NCI-H2107 treated with DMSO at 0.1 percent for 48 hours (cell line): ENCODE measurements around the gene NF2.

ENCODE experiments used
- DNase-seq: peaks from one replicate; lab custom pipeline; 2025; ENCODE audit not compliant: unreplicated experiment; lab: John Stamatoyannopoulos, UW

Gene NF2

DNA sequence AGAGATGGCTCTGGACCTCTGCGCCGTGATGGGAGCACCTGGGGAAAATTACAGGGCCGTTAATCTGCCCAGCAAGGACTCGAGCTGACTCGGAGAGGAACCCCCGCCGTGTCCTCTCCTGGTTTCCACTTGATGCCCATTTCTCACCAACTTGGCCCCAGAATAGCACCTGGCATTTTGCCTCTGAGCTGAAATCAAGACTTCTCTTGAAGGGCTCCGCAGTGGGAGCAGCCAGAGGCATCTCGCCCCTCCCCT lies 97.4 kb downstream of the NF2 start:
- peak; percentile 52 for DNase-seq

DNA sequence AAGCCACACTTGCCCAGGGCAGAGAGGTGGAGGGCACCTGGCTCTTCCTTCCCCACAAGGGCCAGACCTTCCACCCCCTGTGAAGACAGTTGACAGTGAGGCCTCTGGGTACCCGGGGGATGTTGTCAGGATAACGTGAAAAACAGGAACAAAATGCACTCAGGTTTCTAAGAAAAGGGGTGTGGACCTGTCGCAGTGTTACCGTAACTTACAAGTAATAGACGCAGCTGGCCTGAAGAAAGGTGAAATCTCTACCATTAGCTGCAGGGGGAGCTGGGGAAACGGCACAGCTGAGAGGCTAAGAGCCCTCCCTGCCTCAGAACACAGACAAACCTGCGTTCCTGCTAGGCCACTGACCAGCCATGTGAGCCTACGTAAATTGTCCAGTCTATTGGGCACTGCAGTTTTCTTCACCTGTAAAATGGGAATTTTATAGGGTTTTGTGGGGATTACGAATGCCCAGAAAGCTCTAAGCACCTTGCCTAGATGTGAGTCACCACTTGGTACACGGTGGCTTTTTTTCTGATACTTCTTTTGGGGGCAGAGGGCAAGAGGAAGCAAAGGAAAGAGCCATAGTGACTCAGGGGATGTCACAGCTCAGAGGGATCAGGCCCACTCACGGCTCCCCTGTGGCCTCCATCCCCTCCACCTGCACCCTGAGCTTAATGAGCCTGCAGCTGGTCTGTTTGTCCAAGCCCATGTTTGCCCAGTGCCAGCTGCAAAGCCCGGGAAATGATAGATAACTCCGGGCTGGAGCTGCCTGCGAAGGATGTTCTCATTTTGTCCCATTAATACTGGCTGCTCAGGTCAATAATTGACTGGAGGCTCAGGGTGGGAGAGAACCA lies 97.9 kb downstream of the NF2 start:
- DNase-seq: peak; percentile 14

- peak; percentile 8 for DNase-seq
Measured at GRCh38 chr22:29702000-29702930, 98.8 kb downstream of the NF2 start.

GRCh38 chr22:29702931-29703501 lies 99.6 kb downstream of the NF2 start:
- DNase-seq: peak; percentile 31

- no peak for DNase-seq
Measured at GRCh38 chr22:29703569-29704195, 100.2 kb downstream of the NF2 start.

- peak; percentile 39 for DNase-seq
Measured at GRCh38 chr22:29704528-29705285, 101.3 kb downstream of the NF2 start.

- DNase-seq: no peak
Measured at GRCh38 chr22:29705651-29706050, 102.2 kb downstream of the NF2 start.

GRCh38 chr22:29706486-29706885 lies 103.1 kb downstream of the NF2 start:
- no peak for DNase-seq

- DNase-seq: no peak
Measured at GRCh38 chr22:29707010-29707409, 103.6 kb downstream of the NF2 start.

DNA sequence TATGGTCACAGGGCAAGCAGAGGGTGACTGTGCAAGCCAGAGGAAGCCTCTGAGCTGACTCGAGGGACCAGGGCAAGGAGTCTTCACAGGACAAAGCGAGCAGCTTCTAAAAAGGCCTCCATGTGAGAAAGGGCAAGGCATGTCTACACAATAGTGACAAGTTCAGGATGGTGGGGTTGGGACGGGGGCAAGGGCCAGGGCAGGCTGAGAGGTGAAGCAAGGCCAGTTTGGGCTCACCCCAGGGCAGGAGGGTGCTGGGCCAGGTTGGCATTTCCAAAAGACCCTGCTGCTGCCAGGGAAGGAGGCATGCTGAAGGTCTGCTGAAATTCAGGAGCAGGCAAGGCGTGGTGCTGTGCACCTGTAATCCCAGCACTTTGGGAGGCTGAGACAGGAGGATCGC lies 104.0 kb downstream of the NF2 start:
- no peak for DNase-seq

DNA sequence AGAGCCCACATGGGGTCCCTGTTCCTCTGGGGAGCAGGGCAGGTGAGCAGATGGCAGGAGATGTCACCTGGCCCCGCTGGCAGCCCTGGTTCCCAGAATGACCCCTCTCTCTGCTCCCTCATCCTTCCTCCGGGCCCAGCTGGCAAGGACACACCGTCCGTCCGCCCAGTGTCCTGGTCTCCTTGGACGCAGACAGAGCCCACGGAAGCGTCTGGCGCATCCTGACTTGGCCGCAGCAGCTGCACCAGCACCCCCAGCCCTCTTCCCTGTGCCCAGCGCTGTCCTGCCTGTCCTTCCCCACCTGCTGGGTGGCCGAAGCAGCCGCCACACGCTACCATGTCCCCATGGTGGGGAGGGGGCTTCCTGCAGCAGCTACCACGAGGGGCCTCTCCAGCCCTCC lies 106.8 kb downstream of the NF2 start:
- DNase-seq: no peak

DNA sequence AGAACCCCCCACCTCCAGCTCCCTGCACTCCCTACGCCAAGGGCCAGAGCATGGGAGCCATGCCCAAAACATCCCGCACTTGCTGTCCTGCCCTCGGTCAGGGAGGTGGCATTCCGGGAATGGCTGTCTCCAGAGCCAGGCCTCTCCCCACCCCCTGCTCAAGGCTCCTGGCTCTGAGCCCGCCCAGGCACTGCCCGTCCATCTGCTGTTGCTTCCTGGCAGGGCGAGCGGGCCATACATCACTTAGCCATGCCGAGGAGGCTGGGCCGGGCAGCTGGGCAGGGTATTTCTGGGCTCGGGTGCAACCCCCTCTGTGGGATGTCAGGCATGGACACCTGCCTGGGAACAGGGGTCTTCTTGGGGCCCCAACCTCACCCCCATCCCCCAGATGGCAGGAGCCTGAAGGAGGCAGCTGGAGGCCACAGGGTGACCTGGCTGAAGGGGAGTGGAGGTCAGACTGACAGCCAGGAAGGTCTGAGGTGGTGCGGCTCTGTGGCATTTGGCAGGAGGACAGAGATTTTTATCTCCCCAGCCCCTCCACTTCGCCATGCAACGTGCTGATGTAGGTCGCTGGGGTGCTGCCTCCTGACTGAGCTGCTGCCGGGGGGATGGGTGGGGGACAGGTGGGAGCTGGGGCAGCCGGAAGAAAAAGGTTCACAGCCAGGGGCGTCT lies 107.6 kb downstream of the NF2 start:
- no peak for DNase-seq

DNA sequence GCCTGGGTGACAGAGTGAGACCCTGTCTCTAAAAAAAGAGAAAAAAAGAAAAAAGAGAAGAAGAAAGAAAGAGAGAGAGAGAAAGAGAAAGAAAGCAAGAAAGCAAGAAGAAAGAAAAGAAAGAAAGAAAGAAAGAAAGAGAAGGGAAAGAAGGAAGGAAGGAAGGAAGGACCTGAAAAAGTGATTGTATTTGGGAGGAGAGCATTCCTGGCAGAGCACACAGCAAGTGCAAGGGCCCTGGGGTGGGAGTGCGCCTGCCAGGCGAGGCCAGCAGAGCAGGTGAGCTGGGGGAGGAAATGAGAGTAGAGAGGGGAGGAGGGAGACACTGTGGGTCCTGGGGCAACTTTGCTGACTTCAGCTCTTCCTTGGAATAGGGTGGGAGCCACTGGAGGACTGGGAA lies 108.7 kb downstream of the NF2 start:
- DNase-seq: no peak

GRCh38 chr22:29713156-29713727 lies 109.8 kb downstream of the NF2 start:
- no peak for DNase-seq

- DNase-seq: no peak
Measured at GRCh38 chr22:29715240-29715639, 111.8 kb downstream of the NF2 start.

DNA sequence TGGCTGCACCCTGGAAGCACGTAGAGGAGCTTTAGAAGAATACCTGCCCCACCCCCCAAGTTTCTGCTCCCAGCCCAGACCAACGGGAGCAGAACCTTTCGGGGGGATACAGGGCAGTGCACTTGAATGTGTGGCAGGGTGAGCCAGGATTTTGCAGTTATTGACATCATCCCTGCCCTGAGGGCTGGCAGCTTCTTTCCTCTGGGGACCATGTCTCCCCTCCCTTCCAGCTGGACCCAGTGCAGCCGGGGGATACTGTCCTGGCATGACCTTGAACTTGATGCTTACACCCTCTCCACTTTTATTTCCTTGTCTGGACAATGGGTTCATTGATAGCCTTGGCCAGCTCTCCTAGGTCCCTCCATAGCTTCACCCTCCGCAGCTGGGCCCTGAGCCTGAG lies 112.3 kb downstream of the NF2 start:
- no peak for DNase-seq

GRCh38 chr22:29716814-29717545 lies 113.5 kb downstream of the NF2 start:
- no peak for DNase-seq

DNA sequence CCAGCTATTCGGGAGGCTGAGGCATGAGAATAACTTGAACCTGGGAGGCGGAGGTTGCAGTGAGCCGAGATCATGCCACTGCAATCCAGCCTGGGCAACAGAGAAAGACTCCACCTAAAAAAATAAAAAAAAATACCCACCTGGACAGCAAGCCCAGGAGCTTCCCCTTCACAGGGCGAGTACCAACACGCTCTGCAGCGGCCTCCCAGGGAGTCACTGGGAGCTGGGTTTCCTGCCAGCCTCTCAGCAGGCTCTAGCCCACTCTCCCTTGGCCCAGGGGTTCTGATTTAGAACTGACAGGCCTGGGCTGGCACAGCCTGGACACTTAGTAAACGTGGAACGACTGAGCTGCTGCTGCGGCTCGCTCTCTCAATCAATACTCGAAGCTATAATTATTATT lies 114.4 kb downstream of the NF2 start:
- no peak for DNase-seq
